Caco-2 (cell line): ENCODE results near the gene EAF1. TPM values are rescaled to one million over a fixed set of nuclear protein-coding genes. Genes with fewer than 3 reads are reported as not detected.
"Not testable (repeated sequence)": the region's sequence is repeated elsewhere in the genome, so short reads cannot be mapped to it uniquely, and the experiment has no call there.

Source experiments
- BruUV-seq: library from RNA; stranded (reverse); fragments of 400-500 nt; replicated peaks from 2 replicates; lab custom pipeline; 2021; lab: Mats Ljungman, UMichigan
- CTCF ChIA-PET: fragments of 300-600 bp; sonication (Branson Sonifier 250); formaldehyde crosslinking; loops from one replicate; lab custom pipeline; 2022; ENCODE audit warnings: antibody characterized with exemption; lab: Charles Lee
- POLR2A ChIA-PET: fragments of 300-600 bp; sonication (Branson Sonifier 250); formaldehyde crosslinking; loops from one replicate; lab custom pipeline; 2022; ENCODE audit warnings: antibody characterized with exemption; lab: Charles Lee
- DNase-seq, 2 experiments: peaks; one replicate each; pipeline versions ENCODE4 v3.0.0 to v3.0.0-alpha.2; 2020 to 2022
- H3K27me3 ChIP-seq: replicated peaks from 2 replicates; pipeline ENCODE4 v1.6.0; 2011; ENCODE audit warnings: low read length; ENCODE audit not compliant: control insufficient read depth, insufficient read depth
- H3K36me3 ChIP-seq: 2 replicates; pipeline ENCODE4 v1.5.1; 2011; ENCODE audit warnings: low read length; ENCODE audit not compliant: control insufficient read depth, insufficient read depth
- H3K4me1 ChIP-seq: fragments of 250-450 bp; sonication (Bioruptor Pico); 2 replicates; pipeline ENCODE4 v1.5.1; 2020; ENCODE audit warnings: mild to moderate bottlenecking
- H3K4me3 ChIP-seq: 2 replicates; pipeline ENCODE4 v1.5.1; 2011; ENCODE audit warnings: low read depth, mild to moderate bottlenecking, control low read depth, low read length
- H3K9me3 ChIP-seq: fragments of 250-450 bp; sonication (Bioruptor Pico); 2 replicates; pipeline ENCODE4 v1.5.1; 2020; ENCODE audit warnings: mild to moderate bottlenecking, moderate library complexity
- H3K27ac Mint-ChIP-seq: one replicate; pipeline ENCODE4 v1.8.0; 2022; ENCODE audit warnings: mixed read lengths; ENCODE audit not compliant: unreplicated experiment
- H3K27me3 Mint-ChIP-seq: one replicate; pipeline ENCODE4 v1.8.0; 2022; ENCODE audit warnings: mixed read lengths; ENCODE audit not compliant: insufficient read depth, unreplicated experiment
- H3K36me3 Mint-ChIP-seq: one replicate; pipeline ENCODE4 v1.8.0; 2022; ENCODE audit warnings: mild to moderate bottlenecking, mixed read lengths; ENCODE audit not compliant: insufficient read depth, unreplicated experiment
- H3K4me1 Mint-ChIP-seq: one replicate; pipeline ENCODE4 v1.8.0; 2022; ENCODE audit warnings: low read depth, mixed read lengths; ENCODE audit not compliant: unreplicated experiment
- H3K4me3 Mint-ChIP-seq: one replicate; pipeline ENCODE4 v1.8.0; 2022; ENCODE audit warnings: mild to moderate bottlenecking, moderate library complexity, mixed read lengths; ENCODE audit not compliant: unreplicated experiment
- H3K9me3 Mint-ChIP-seq: one replicate; pipeline ENCODE4 v1.8.0; 2022; ENCODE audit warnings: mixed read lengths; ENCODE audit not compliant: unreplicated experiment
- intact Hi-C: fragments of 100-400 bp; cut with micrococcal nuclease; formaldehyde crosslinking; loops from one replicate; pipeline ENCODE4 v1.10.0; 2022; ENCODE audit not compliant: unreplicated experiment
- total RNA-seq: library from RNA; stranded (reverse); gene quantifications from 2 replicates; pipeline ENCODE4 v1.2.3, GENCODE V29; 2022
- TF ChIP-seq, protein P1 (sequence below), 2 experiments: fragments of 200-600 bp in 1 of 2; IDR thresholded peaks; 1 replicate in 1 of 2; 2 replicates in 1 of 2; pipeline versions ENCODE4 v1.5.1 to v1.8.0; 2011 to 2022; ENCODE audit warnings: antibody characterized with exemption in 1 of 2, control low read depth in 1 of 2, inconsistent platforms in 1 of 2, low read depth in 1 of 2, low read length in 1 of 2, mild to moderate bottlenecking in 1 of 2, moderate library complexity in 1 of 2; ENCODE audit not compliant: insufficient read depth in 1 of 2, severe bottlenecking in 1 of 2, unreplicated experiment in 1 of 2

EAF1 gene
- total RNA-seq, 1 experiment from 2014 or later, result 33.5 TPM

DNA sequence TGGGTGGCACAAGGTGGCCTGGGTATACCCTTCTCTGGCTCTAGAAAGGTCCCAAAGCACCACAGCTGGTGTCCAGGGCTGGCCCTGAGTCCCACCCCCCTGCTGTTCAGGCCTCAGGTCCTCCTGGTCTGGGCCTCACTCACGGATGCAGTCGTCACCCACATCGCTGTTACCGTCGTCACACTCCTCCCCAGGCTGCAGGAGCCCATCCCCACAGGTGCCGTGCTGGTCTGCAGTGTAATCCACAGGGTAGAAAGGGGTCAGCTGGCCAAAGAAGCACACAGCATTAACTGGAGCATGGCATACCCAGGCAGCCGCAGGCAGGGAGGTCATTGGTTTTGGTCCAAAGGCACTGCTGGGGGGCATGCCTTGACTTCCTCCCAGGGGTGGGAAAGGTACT is 28.4 kb downstream of the EAF1 start:
- TF ChIP-seq, protein P1, sequence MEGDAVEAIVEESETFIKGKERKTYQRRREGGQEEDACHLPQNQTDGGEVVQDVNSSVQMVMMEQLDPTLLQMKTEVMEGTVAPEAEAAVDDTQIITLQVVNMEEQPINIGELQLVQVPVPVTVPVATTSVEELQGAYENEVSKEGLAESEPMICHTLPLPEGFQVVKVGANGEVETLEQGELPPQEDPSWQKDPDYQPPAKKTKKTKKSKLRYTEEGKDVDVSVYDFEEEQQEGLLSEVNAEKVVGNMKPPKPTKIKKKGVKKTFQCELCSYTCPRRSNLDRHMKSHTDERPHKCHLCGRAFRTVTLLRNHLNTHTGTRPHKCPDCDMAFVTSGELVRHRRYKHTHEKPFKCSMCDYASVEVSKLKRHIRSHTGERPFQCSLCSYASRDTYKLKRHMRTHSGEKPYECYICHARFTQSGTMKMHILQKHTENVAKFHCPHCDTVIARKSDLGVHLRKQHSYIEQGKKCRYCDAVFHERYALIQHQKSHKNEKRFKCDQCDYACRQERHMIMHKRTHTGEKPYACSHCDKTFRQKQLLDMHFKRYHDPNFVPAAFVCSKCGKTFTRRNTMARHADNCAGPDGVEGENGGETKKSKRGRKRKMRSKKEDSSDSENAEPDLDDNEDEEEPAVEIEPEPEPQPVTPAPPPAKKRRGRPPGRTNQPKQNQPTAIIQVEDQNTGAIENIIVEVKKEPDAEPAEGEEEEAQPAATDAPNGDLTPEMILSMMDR (IDR thresholded peaks at IDR 0.05; ENCODE audit: insufficient read depth in 1 of 2, low read depth in 1 of 2, low read length in 1 of 2, severe bottlenecking in 1 of 2, unreplicated experiment in 1 of 2), result no peak
- Mint-ChIP-seq H3K36me3 (no peaks in the 10 kb centered on the region), H3K4me3 (no peak overlapping the region), H3K27ac (no peak overlapping the region), H3K4me1 (peaks cover 8% of the 10 kb centered on the region), H3K27me3 (peaks cover 5% of the 10 kb centered on the region), H3K9me3 (no peaks in the 10 kb centered on the region)
- POLR2A ChIA-PET, result no interaction called here
- no TSS peak for BruUV-seq
- CTCF ChIA-PET, result no interaction called here
- no peaks in the 10 kb centered on the region for H3K27me3 ChIP-seq
- peaks cover 5% of the 10 kb centered on the region for H3K4me1 ChIP-seq
- intact Hi-C loops, result loop anchor here (10.0 kb wide), 1 partner anchor 99 kb away; no protein-coding TSS in a partner anchor
- no peaks in the 10 kb centered on the region for H3K36me3 ChIP-seq
- no peaks in the 10 kb centered on the region for H3K9me3 ChIP-seq
- H3K4me3 ChIP-seq, result no peak overlapping the region
- no peak for DNase-seq

DNA sequence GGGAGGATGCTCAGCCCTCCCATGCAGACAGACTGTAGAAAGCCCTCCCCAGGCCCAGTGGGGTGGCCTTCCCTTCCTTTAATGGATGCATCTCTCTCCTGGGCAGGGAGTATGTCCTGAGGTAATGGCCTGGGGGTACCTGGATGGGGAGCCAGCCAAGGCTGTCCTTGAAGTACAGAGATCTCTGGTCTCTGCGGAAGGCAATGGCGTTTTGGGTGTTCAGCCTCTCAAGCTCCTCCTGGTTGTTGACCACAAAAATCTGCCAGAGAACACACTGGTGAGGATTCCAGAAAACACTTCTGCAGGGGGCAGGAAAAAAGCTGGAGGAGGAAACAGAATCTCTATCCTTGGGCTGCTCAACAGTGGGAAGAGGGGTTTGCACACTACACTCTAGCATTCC is 28.9 kb downstream of the EAF1 start:
- Mint-ChIP-seq H3K4me3 (no peak overlapping the region), H3K27ac (no peak overlapping the region), H3K27me3 (peaks cover 5% of the 10 kb centered on the region), H3K9me3 (no peaks in the 10 kb centered on the region), H3K36me3 (peaks cover 4% of the 10 kb centered on the region), H3K4me1 (peaks cover 6% of the 10 kb centered on the region)
- no peaks in the 10 kb centered on the region for H3K36me3 ChIP-seq
- H3K4me3 ChIP-seq, result no peak overlapping the region
- no TSS peak for BruUV-seq
- TF ChIP-seq, protein P1 (IDR thresholded peaks at IDR 0.05; ENCODE audit: insufficient read depth in 1 of 2, low read depth in 1 of 2, low read length in 1 of 2, severe bottlenecking in 1 of 2, unreplicated experiment in 1 of 2), result no peak
- no peaks in the 10 kb centered on the region for H3K27me3 ChIP-seq
- no peaks in the 10 kb centered on the region for H3K9me3 ChIP-seq
- intact Hi-C loops, result loop anchor here (10.0 kb wide), 1 partner anchor 98 kb away; no protein-coding TSS in a partner anchor
- H3K4me1 ChIP-seq, result peaks cover 5% of the 10 kb centered on the region
- CTCF ChIA-PET, result no interaction called here
- POLR2A ChIA-PET, result no interaction called here
- DNase-seq, result no peak

DNA sequence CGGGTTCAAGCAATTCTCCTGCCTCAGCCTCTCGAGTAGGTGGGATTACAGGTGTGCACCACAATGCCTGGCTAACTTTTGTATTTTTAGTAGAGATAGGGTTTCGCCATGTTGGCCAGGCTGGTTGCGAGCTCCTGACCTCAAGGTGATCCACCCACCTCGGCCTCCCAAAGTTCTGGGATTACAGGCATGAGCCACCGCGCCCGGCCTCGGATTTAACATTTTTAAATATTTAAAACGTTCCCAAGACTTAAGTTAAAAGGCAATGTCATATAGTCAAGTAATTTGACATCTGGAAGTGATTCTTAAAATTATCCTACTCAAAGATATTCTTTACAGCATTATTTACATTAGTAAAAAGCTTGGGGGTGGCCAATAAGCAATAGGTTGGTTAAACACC is 29.5 kb downstream of the EAF1 start:
- H3K36me3 ChIP-seq, POLR2A ChIA-PET, BruUV-seq, DNase-seq, H3K36me3 Mint-ChIP-seq, H3K27ac Mint-ChIP-seq, H3K9me3 ChIP-seq, CTCF ChIA-PET, H3K4me3 ChIP-seq, H3K4me3 Mint-ChIP-seq, H3K27me3 Mint-ChIP-seq, H3K4me1 Mint-ChIP-seq, H3K4me1 ChIP-seq, H3K27me3 ChIP-seq, H3K9me3 Mint-ChIP-seq: not testable (repeated sequence)
- intact Hi-C loops, result loop anchor here (10.0 kb wide), 1 partner anchor 98 kb away; no protein-coding TSS in a partner anchor
